ENCODE data around the gene SLC6A19.
"Not testable (repeated sequence)": the region's sequence is repeated elsewhere in the genome, so short reads cannot be mapped to it uniquely, and the experiment has no call there.

Gene SLC6A19

GRCh38 chr5:1201327-1202025 is at the start of gene SLC6A19:
Gene SLC6A19 (plus strand): TSS chr5:1201595. CDS start chr5:1201651, 56 bp downstream.
- no peak for DNase-seq

GRCh38 chr5:1152156-1152555 is 49.2 kb upstream of the SLC6A19 start:
- DNase-seq: no peak

- DNase-seq: no peak
Observed at GRCh38 chr5:1152771-1153282, 48.6 kb upstream of the SLC6A19 start.

GRCh38 chr5:1153428-1153827 is 48.0 kb upstream of the SLC6A19 start:
- DNase-seq: no peak

GRCh38 chr5:1155191-1156032 is 46.0 kb upstream of the SLC6A19 start:
- DNase-seq: no peak

GRCh38 chr5:1156033-1156753 is 45.2 kb upstream of the SLC6A19 start:
- no peak for DNase-seq

GRCh38 chr5:1156754-1157460 is 44.5 kb upstream of the SLC6A19 start:
- DNase-seq: no peak

GRCh38 chr5:1157461-1157986 is 43.9 kb upstream of the SLC6A19 start:
- DNase-seq: not testable (repeated sequence)

GRCh38 chr5:1158647-1159340 is 42.6 kb upstream of the SLC6A19 start:
- DNase-seq: no peak

GRCh38 chr5:1159341-1159675 is 42.1 kb upstream of the SLC6A19 start:
- DNase-seq: no peak

- no peak for DNase-seq
Observed at GRCh38 chr5:1159774-1160406, 41.5 kb upstream of the SLC6A19 start.

- DNase-seq: no peak
Observed at GRCh38 chr5:1161108-1161832, 40.1 kb upstream of the SLC6A19 start.

- DNase-seq: no peak
Observed at GRCh38 chr5:1161833-1162229, 39.6 kb upstream of the SLC6A19 start.

GRCh38 chr5:1162276-1162675 is 39.1 kb upstream of the SLC6A19 start:
- DNase-seq: no peak

- DNase-seq: no peak
Observed at GRCh38 chr5:1162751-1163150, 38.6 kb upstream of the SLC6A19 start.

GRCh38 chr5:1163366-1163765 is 38.0 kb upstream of the SLC6A19 start:
- no peak for DNase-seq

GRCh38 chr5:1163879-1164278 is 37.5 kb upstream of the SLC6A19 start:
- no peak for DNase-seq

GRCh38 chr5:1164696-1165630 is 36.4 kb upstream of the SLC6A19 start:
- no peak for DNase-seq

- DNase-seq: no peak
Observed at GRCh38 chr5:1165864-1166263, 35.5 kb upstream of the SLC6A19 start.

GRCh38 chr5:1166370-1166769 is 35.0 kb upstream of the SLC6A19 start:
- DNase-seq: no peak

Data from fibroblast of upper back skin (primary cell).